HepG2 (cell line): Measurements from ENCODE around the gene COL18A1. TPM values are rescaled to one million over a fixed set of nuclear protein-coding genes. Genes with fewer than 3 reads are reported as not detected.

Experiments
- ATAC-seq: fragments of 200-7000 bp; cut with Tn5 transposase; 3 replicates; pipeline ENCODE4 v1.9.1; 2020; ENCODE audit warnings: mild to moderate bottlenecking, moderate library complexity
- BruUV-seq: library from RNA; stranded (reverse); fragments of 400-500 nt; replicated peaks from 2 replicates; lab custom pipeline; 2021; lab: Mats Ljungman, UMichigan
- CTCF ChIA-PET: fragments of 300-600 bp; formaldehyde crosslinking; extraction: SDS; loops from one replicate; lab custom pipeline; 2021; ENCODE audit warnings: low total read pairs, inconsistent platforms, low intra/inter-chr PET ratio; lab: Yijun Ruan, JAX
- POLR2A ChIA-PET: fragments of 350-600 bp; sonication (Branson Sonifier 250); formaldehyde crosslinking; loops from one replicate; lab custom pipeline; 2020; ENCODE audit warnings: antibody characterized with exemption, inconsistent platforms; lab: Yijun Ruan, JAX
- DNase-seq: peaks from one replicate; pipeline ENCODE4 v3.0.0-alpha.2; 2015; ENCODE audit warnings: low spot score
- FAIRE-seq: peaks from 3 replicates; lab custom pipeline; 2011; peaks lifted over from hg19 to GRCh38; lab: Jason Lieb, UNC
- H2AFZ ChIP-seq: one replicate; pipeline ENCODE4 v1.6.1; 2011; ENCODE audit warnings: low read length, inconsistent platforms
- H3K27ac ChIP-seq: fragments of 300-600 bp; 3 replicates; pipeline ENCODE4 v1.8.0; 2011; ENCODE audit warnings: mixed run types, mild to moderate bottlenecking, mixed read lengths, low read length, inconsistent platforms; ENCODE audit not compliant: insufficient read depth; ENCODE audit errors: extremely low read length
- H3K27me3 ChIP-seq, 2 experiments: fragments of 200-600 bp in 1 of 2; 2 replicates in 1 of 2; 3 replicates in 1 of 2; pipeline versions ENCODE4 v1.6.0 to v1.8.0; 2011; ENCODE audit warnings: low read length in 2 of 2, mild to moderate bottlenecking in 2 of 2, moderate library complexity in 2 of 2, inconsistent platforms in 1 of 2; ENCODE audit not compliant: insufficient read depth in 2 of 2, control insufficient read depth in 1 of 2
- H3K36me3 ChIP-seq, 2 experiments: fragments of 200-600 bp in 1 of 2; replicated peaks in 1 of 2; 2 replicates in 1 of 2; 3 replicates in 1 of 2; pipeline versions ENCODE4 v1.5.1 to v1.8.0; 2011; ENCODE audit warnings: low read length in 2 of 2, inconsistent platforms in 1 of 2; ENCODE audit not compliant: insufficient read depth in 2 of 2, control insufficient read depth in 1 of 2
- H3K4me1 ChIP-seq: 2 replicates; pipeline ENCODE4 v1.5.1; 2012; ENCODE audit warnings: low read length, inconsistent platforms; ENCODE audit not compliant: insufficient read depth
- H3K4me2 ChIP-seq: 2 replicates; pipeline ENCODE4 v1.6.0; 2011; ENCODE audit warnings: low read depth, low read length, inconsistent platforms
- H3K4me3 ChIP-seq, 3 experiments: fragments of 200-600 bp in 1 of 3; sonication (generic), shearing (Covaris generic) in 1 of 3; replicated peaks in 1 of 3; 2 replicates each; pipeline ENCODE4 v1.5.1; 2011 to 2016; ENCODE audit warnings: low read length in 3 of 3, inconsistent platforms in 2 of 3, low read depth in 2 of 3, mild to moderate bottlenecking in 2 of 3, control low read depth in 1 of 3, mixed read lengths in 1 of 3; ENCODE audit not compliant: insufficient read depth in 1 of 3
- H3K79me2 ChIP-seq: one replicate; pipeline ENCODE4 v1.6.1; 2011; ENCODE audit warnings: low read length, inconsistent platforms; ENCODE audit not compliant: insufficient read depth
- H3K9ac ChIP-seq: 2 replicates; pipeline ENCODE4 v1.6.0; 2011; ENCODE audit warnings: mild to moderate bottlenecking, low read depth, low read length, inconsistent platforms; ENCODE audit not compliant: insufficient read depth
- H3K9me3 ChIP-seq: 2 replicates; pipeline ENCODE4 v1.5.1; 2012; ENCODE audit warnings: mild to moderate bottlenecking, low read length
- H4K20me1 ChIP-seq: 2 replicates; pipeline ENCODE4 v1.6.0; 2011; ENCODE audit warnings: inconsistent platforms, mild to moderate bottlenecking, low read length, moderate library complexity; ENCODE audit not compliant: insufficient read depth
- ELK4 ChIP-seq: sonication (generic); formaldehyde crosslinking; IDR thresholded peaks from 2 replicates; pipeline ENCODE4 v1.9.0; 2021; ENCODE audit warnings: missing genetic modification reagents, borderline replicate concordance
- ZBTB34 ChIP-seq: sonication (generic); formaldehyde crosslinking; IDR thresholded peaks from 2 replicates; pipeline ENCODE4 v1.8.0; 2022; ENCODE audit warnings: mild to moderate bottlenecking, missing genetic modification reagents
- ZNF142 ChIP-seq: sonication (generic); formaldehyde crosslinking; IDR thresholded peaks from 2 replicates; pipeline ENCODE4 v1.4.0; 2020; ENCODE audit warnings: missing genetic modification reagents
- ZNF484 ChIP-seq: sonication (generic); formaldehyde crosslinking; IDR thresholded peaks from 2 replicates; pipeline ENCODE4 v1.5.1; 2020; ENCODE audit warnings: mild to moderate bottlenecking, low read depth, missing genetic modification reagents, borderline replicate concordance
- ZSCAN31 ChIP-seq: sonication (generic); formaldehyde crosslinking; IDR thresholded peaks from 2 replicates; pipeline ENCODE4 v1.5.0; 2020; ENCODE audit warnings: low read depth, mild to moderate bottlenecking, missing genetic modification reagents
- WGBS: methylation state at CpG from one replicate; pipeline ENCODE4 v1.1.6; 2017; ENCODE audit warnings: low lambda C conversion rate; 5-methylcytosine and 5-hydroxymethylcytosine counted together
- in situ Hi-C: cut with HindIII; loops from 2 replicates; pipeline ENCODE4 v1.10.0; 2017; ENCODE audit warnings: low pct_unique_long_range_greater_than_20kb; ENCODE audit not compliant: extremely low pct_ligation_motif_present
- intact Hi-C: fragments of 100-400 bp; cut with micrococcal nuclease; formaldehyde crosslinking; loops from one replicate; pipeline ENCODE4 v1.10.0; 2022; ENCODE audit not compliant: unreplicated experiment
- polyA plus RNA-seq, 8 experiments: library from polyadenylated mRNA; depleted of rRNA in 3 of 8; stranded (reverse) in 7 of 8; unstranded in 1 of 8; fragments of >200 nt; fragmentation: Illumina TruSeq in 4 of 8; extraction: Trizol in 4 of 8; gene quantifications; 2 replicates each; pipeline versions ENCODE4 v1.2.1 to v1.2.3, GENCODE V29; 2011 to 2016; ENCODE audit warnings: low read depth in 4 of 8, missing spikeins in 1 of 8, mixed read lengths in 1 of 8; ENCODE audit not compliant: insufficient read depth in 1 of 8
- total RNA-seq, 5 experiments: library from RNA; depleted of rRNA; stranded (reverse); fragments of >200 nt; fragmentation: Illumina TruSeq; extraction: Trizol; gene quantifications; 2 replicates each; pipeline ENCODE4 v1.2.3, GENCODE V29; 2016; ENCODE audit warnings: low read depth in 1 of 5

Gene COL18A1
- total and polyA plus RNA-seq, 2 of the 13 experiments (the other 11 are each of a cell fraction or from before 2014, with no cell fraction given): 79.0 to 102 TPM

- Histone ChIP-seq H3K9ac (no peak overlapping the region), H4K20me1 (no peaks in the 10 kb centered on the region), H3K4me1 (peaks cover 18% of the 10 kb centered on the region), H3K9me3 (no peaks in the 10 kb centered on the region), H3K4me3 (no peak overlapping the region), H2AFZ (no peak overlapping the region), H3K27ac (no peak overlapping the region), H3K4me2 (no peak overlapping the region), H3K27me3 (peaks cover 12 to 43% of the 10 kb centered on the region in 2 experiments), H3K79me2 (no peaks in the 10 kb centered on the region), H3K36me3 (no peaks in the 10 kb centered on the region)
- ATAC-seq (no peak), FAIRE-seq (no peak), DNase-seq (no peak)
- TF ChIP-seq ELK4 (CRISPR knock-in tag): no peak
- no peak for TF ChIP-seq ZNF484
- no peak for TF ChIP-seq ZNF142 (CRISPR knock-in tag)
- no peak for TF ChIP-seq ZBTB34 (CRISPR knock-in tag)
- TF ChIP-seq ZSCAN31: no peak
- WGBS: 58% methylated on average over 6 of the region's 14 CpGs
- no TSS peak for BruUV-seq
- in situ Hi-C loops: loop anchor here (5.0 kb wide), 2 partner anchors 40 to 265 kb away; no protein-coding TSS in a partner anchor
- ChIA-PET POLR2A (no interaction called here), CTCF (interaction anchor here (1.0 kb wide), 1 partner anchor 263 kb away, joined by 3 read pairs; no protein-coding TSS in a partner anchor)
- intact Hi-C loops: no loop called here
Measured at GRCh38 chr21:45557616-45558043, 152.7 kb downstream of the COL18A1 start.
